Peyer's patch (tissue), 4 donors: ENCODE results near the gene FNBP1L. TPM values are rescaled to one million over a fixed set of nuclear protein-coding genes. Genes with fewer than 3 reads are reported as not detected.

Experiments used
- DNase-seq, 3 donors: peaks; one replicate each; pipeline ENCODE4 v3.0.0-alpha.2; 2017 to 2019
- H3K27ac ChIP-seq, 4 donors: fragments of 200-600 bp; sonication (generic); one replicate each; pipeline ENCODE4 v1.5.1; 2016 to 2019
- H3K27me3 ChIP-seq, 2 donors: fragments of 200-600 bp; sonication (generic); one replicate each; pipeline ENCODE4 v1.5.1; 2019
- H3K36me3 ChIP-seq, 3 donors: fragments of 200-600 bp; sonication (generic); one replicate each; pipeline ENCODE4 v1.5.1; 2016 to 2019
- H3K4me1 ChIP-seq, 4 donors: fragments of 200-600 bp; sonication (generic); one replicate each; pipeline ENCODE4 v1.5.1; 2016 to 2019
- H3K4me3 ChIP-seq, 4 donors: fragments of 200-600 bp; sonication (generic); 1 replicate in 3 of 4; 2 replicates in 1 of 4; pipeline ENCODE4 v1.5.1; 2016 to 2019; ENCODE audit warnings: mild to moderate bottlenecking in 1 of 4
- H3K9me3 ChIP-seq, 4 donors: fragments of 200-600 bp; sonication (generic); one replicate each; pipeline ENCODE4 v1.5.1; 2016 to 2019; ENCODE audit warnings: mild to moderate bottlenecking in 1 of 4
- CTCF ChIP-seq, 6 experiments: fragments of 450-650 bp in 4 of 6; fragments of 200-600 bp in 2 of 6; sonication (generic) in 1 of 6; IDR thresholded peaks; one replicate each; pipeline ENCODE4 v1.5.1; 2017 to 2019; ENCODE audit warnings: antibody characterized with exemption in 6 of 6, mild to moderate bottlenecking in 3 of 6, moderate library complexity in 1 of 6
- POLR2A ChIP-seq, 2 donors: fragments of 450-650 bp; IDR thresholded peaks; one replicate each; pipeline ENCODE4 v1.5.1; 2017; ENCODE audit warnings: antibody characterized with exemption in 2 of 2, mild to moderate bottlenecking in 2 of 2, moderate library complexity in 2 of 2
- total RNA-seq, 4 donors: library from RNA; depleted of rRNA; stranded (reverse); fragments of >200 nt; gene quantifications; one replicate each; pipeline ENCODE4 v1.1.0, GENCODE V29; 2016

The FNBP1L gene
- total RNA-seq, 4 donors from 2014 or later, result 38.8 to 63.7 (median 55.2) TPM

GRCh38 chr1:93415296-93415695, 32.6 kb upstream of the FNBP1L start:
- Histone ChIP-seq H3K9me3 (no peaks in the 10 kb centered on the region), H3K4me3 (no peak overlapping the region), H3K4me1 (no peaks in the 10 kb centered on the region), H3K27ac (no peak overlapping the region), H3K27me3 (no peaks in the 10 kb centered on the region), H3K36me3 (no peaks in the 10 kb centered on the region)
- no peak for TF ChIP-seq POLR2A (IDR thresholded peaks at IDR 0.05)
- TF ChIP-seq CTCF (IDR thresholded peaks at IDR 0.05), result no peak
- DNase-seq, result no peak

- no peak overlapping the region for H3K27ac ChIP-seq
- no peaks in the 10 kb centered on the region for H3K9me3 ChIP-seq
- H3K4me3 ChIP-seq, result no peak overlapping the region
- TF ChIP-seq CTCF (IDR thresholded peaks at IDR 0.05) (no peak), POLR2A (IDR thresholded peaks at IDR 0.05) (no peak)
- H3K36me3 ChIP-seq, result no peaks in the 10 kb centered on the region
- DNase-seq, result no peak
- H3K27me3 ChIP-seq, result no peaks in the 10 kb centered on the region
- H3K4me1 ChIP-seq, result no peaks in the 10 kb centered on the region
These were observed 31.7 kb upstream of the FNBP1L start for GRCh38 chr1:93416183-93416582.

- TF ChIP-seq POLR2A (IDR thresholded peaks at IDR 0.05) (no peak), CTCF (IDR thresholded peaks at IDR 0.05) (no peak)
- Histone ChIP-seq H3K27me3 (no peaks in the 10 kb centered on the region), H3K9me3 (no peaks in the 10 kb centered on the region), H3K27ac (no peak overlapping the region), H3K4me1 (no peaks in the 10 kb centered on the region), H3K36me3 (no peaks in the 10 kb centered on the region), H3K4me3 (no peak overlapping the region)
- no peak for DNase-seq
These were observed 28.6 kb upstream of the FNBP1L start for GRCh38 chr1:93419344-93419743.

- Histone ChIP-seq H3K4me1 (no peaks in the 10 kb centered on the region), H3K36me3 (no peaks in the 10 kb centered on the region), H3K4me3 (no peak overlapping the region), H3K27ac (no peak overlapping the region), H3K9me3 (no peaks in the 10 kb centered on the region), H3K27me3 (no peaks in the 10 kb centered on the region)
- no peak for DNase-seq
- TF ChIP-seq CTCF (IDR thresholded peaks at IDR 0.05) (no peak), POLR2A (IDR thresholded peaks at IDR 0.05) (no peak)
These were observed 27.5 kb upstream of the FNBP1L start for GRCh38 chr1:93420400-93420799.

GRCh38 chr1:93426181-93426580, 21.7 kb upstream of the FNBP1L start:
- H3K27ac ChIP-seq, result no peak overlapping the region
- no peaks in the 10 kb centered on the region for H3K36me3 ChIP-seq
- H3K9me3 ChIP-seq, result no peaks in the 10 kb centered on the region
- no peaks in the 10 kb centered on the region for H3K4me1 ChIP-seq
- H3K27me3 ChIP-seq, result no peaks in the 10 kb centered on the region
- DNase-seq, result no peak
- no peak overlapping the region for H3K4me3 ChIP-seq
- TF ChIP-seq CTCF (IDR thresholded peaks at IDR 0.05) (no peak), POLR2A (IDR thresholded peaks at IDR 0.05) (no peak)

GRCh38 chr1:93427656-93428055, 20.3 kb upstream of the FNBP1L start:
- Histone ChIP-seq H3K27me3 (no peaks in the 10 kb centered on the region), H3K27ac (no peak overlapping the region), H3K36me3 (no peaks in the 10 kb centered on the region), H3K9me3 (no peaks in the 10 kb centered on the region), H3K4me3 (no peak overlapping the region), H3K4me1 (no peaks in the 10 kb centered on the region)
- DNase-seq, result no peak
- TF ChIP-seq POLR2A (IDR thresholded peaks at IDR 0.05), result no peak
- no peak for TF ChIP-seq CTCF (IDR thresholded peaks at IDR 0.05)
